Measurements from ENCODE around the gene TMEM231. TPM values are rescaled to one million over a fixed set of nuclear protein-coding genes. Genes with fewer than 3 reads are reported as not detected.
A peak's percentile ranks its signal among the peaks of the same experiment; 100 is the strongest.

Gene TMEM231
- total and polyA plus RNA-seq, 2 donors (not counting 3 experiments of a cell fraction or from before 2014, with no cell fraction given): 10.0 to 35.8 TPM

DNA sequence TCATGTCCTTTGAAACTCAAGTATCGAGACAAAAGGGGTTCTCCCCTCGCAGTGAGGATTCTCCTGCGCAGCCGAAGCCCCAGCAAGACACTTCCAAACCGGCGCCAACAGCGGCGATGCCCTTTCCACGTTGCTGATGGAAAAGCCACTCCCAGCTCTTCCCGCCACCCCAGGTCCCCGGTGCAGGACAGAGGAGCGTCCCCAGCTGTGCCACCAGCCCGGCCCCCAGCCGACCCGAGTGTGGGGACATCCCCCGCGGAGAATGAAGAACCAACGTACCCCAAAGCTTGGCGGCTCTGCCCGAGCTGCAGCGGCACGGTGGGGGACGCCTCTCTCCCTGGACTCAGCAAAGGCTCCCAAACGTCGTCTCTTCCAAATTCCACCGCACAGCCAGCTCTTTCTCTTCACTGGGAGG, 61.4 kb downstream of the TMEM231 start:
- Histone ChIP-seq H3K27me3 (ENCODE audit: control insufficient read depth in 2 of 2, insufficient read depth in 2 of 2, low read length in 2 of 2) (peaks cover 5 to 8% of the 10 kb centered on the region in 2 experiments), H3K9me3 (replicated peaks; ENCODE audit: control insufficient read depth, insufficient read depth, low read length) (no peaks in the 10 kb centered on the region), H3K4me3 (replicated peaks in 1 of 3; ENCODE audit: insufficient read depth in 1 of 3, low read depth in 1 of 3, low read length in 3 of 3) (peak overlapping the region; percentile 11 to 64 (median 37)), H2AFZ (ENCODE audit: low read depth, low read length) (peak overlapping the region; percentile 96), H3K36me3 (ENCODE audit: control insufficient read depth in 2 of 2, extremely low read depth in 1 of 2, insufficient read depth in 2 of 2, low read length in 2 of 2) (no peaks in the 10 kb centered on the region), H3K79me2 (ENCODE audit: control insufficient read depth, insufficient read depth, low read length) (no peaks in the 10 kb centered on the region), H3K4me2 (ENCODE audit: insufficient read depth, low read length) (peak overlapping the region; percentile 83), H3K9me1 (replicated peaks; ENCODE audit: control insufficient read depth, extremely low read depth, insufficient read depth, low read length) (no peaks in the 10 kb centered on the region), H3K9ac (replicated peaks; ENCODE audit: extremely low read depth, insufficient read depth, low read length) (no peak overlapping the region), H3K27ac (ENCODE audit: insufficient read depth, low read depth, low read length) (no peak overlapping the region), H4K20me1 (replicated peaks; ENCODE audit: control insufficient read depth, extremely low read depth, insufficient read depth, low read length) (peaks cover 2% of the 10 kb centered on the region), H3K4me1 (ENCODE audit: control insufficient read depth, extremely low read depth, insufficient read depth, low read length) (peaks cover 7% of the 10 kb centered on the region)
- dilution Hi-C loops (cut with MboI; ENCODE audit: extremely low pct_ligation_motif_present, low sequenced_read_pairs): no loop called here
- ChIA-PET POLR2A (interaction anchor here (1.2 to 1.4 kb wide), 2 partner anchors 22 to 128 kb away, joined by 3 to 13 read pairs; partner anchors contain the start of gene ADAT1), CTCF (interaction anchor here (0.8 to 2.1 kb wide), 6 partner anchors 17 to 295 kb away, joined by 3 to 14 read pairs (median 3); partner anchors contain the start of gene TMEM170A)
- no TSS peak for BruUV-seq (replicated peaks)
- DNase-seq (ENCODE audit: low read depth, low spot score) (no peak), FAIRE-seq (no peak)
- intact Hi-C loops (cut with micrococcal nuclease): loop anchor here (1.0 kb wide), 1 partner anchor 23 kb away; no protein-coding TSS in a partner anchor
- TF ChIP-seq FOS (IDR thresholded peaks at IDR 0.05; ENCODE audit: borderline replicate concordance, insufficient read depth, low read length): no peak
- no peak for TF ChIP-seq GATA2 (IDR thresholded peaks at IDR 0.05; ENCODE audit: insufficient read depth, insufficient read length, low read depth, low read length)
- no peak for TF ChIP-seq CTCF (IDR thresholded peaks at IDR 0.05; ENCODE audit: extremely low read depth in 1 of 2, insufficient read depth in 1 of 2, low read depth in 1 of 2, low read length in 2 of 2)
- no peak for TF ChIP-seq EZH2 (IDR thresholded peaks at IDR 0.05; ENCODE audit: borderline replicate concordance, low read depth, low read length, severe bottlenecking)
- no peak for TF ChIP-seq POLR2A (IDR thresholded peaks at IDR 0.05; ENCODE audit: low read depth, low read length)
- no peak for TF ChIP-seq MAX (IDR thresholded peaks at IDR 0.05; ENCODE audit: insufficient read depth, insufficient read length)
- TF ChIP-seq POLR2AphosphoS5 (IDR thresholded peaks at IDR 0.05; ENCODE audit: insufficient read depth, low read depth, low read length): no peak
- no peak for TF ChIP-seq MYC (IDR thresholded peaks at IDR 0.05; ENCODE audit: low read depth, low read length)
- TF ChIP-seq JUN (IDR thresholded peaks at IDR 0.05; ENCODE audit: borderline replicate concordance, insufficient read depth, insufficient read length, low read depth): no peak
